Retinal pigment epithelial cell (primary cell): Measurements from ENCODE around the gene UGT1A1.

ENCODE experiments used
- DNase-seq: peaks from one replicate; pipeline ENCODE4 v3.0.0-alpha.2; 2010; ENCODE audit warnings: low read depth
- H3K4me3 ChIP-seq: 2 replicates; pipeline ENCODE4 v1.5.1; 2011; ENCODE audit warnings: mild to moderate bottlenecking, low read length, control low read depth, moderate library complexity
- CTCF ChIP-seq: conservative IDR thresholded peaks from 2 replicates; pipeline ENCODE4 v1.5.1; 2011; ENCODE audit warnings: low read depth, low read length, control low read depth, inconsistent platforms

Gene UGT1A1

GRCh38 chr2:233764761-233765160, 4.7 kb downstream of the UGT1A1 start:
- no peak overlapping the region for H3K4me3 ChIP-seq
- DNase-seq = no peak
- TF ChIP-seq CTCF = no peak

- no peak for TF ChIP-seq CTCF
- DNase-seq = no peak
- no peak overlapping the region for H3K4me3 ChIP-seq
Observed at GRCh38 chr2:233766416-233766815, 6.3 kb downstream of the UGT1A1 start.

- H3K4me3 ChIP-seq = no peak overlapping the region
- no peak for DNase-seq
- TF ChIP-seq CTCF = no peak
Observed at GRCh38 chr2:233768076-233768475, 8.0 kb downstream of the UGT1A1 start.

- no peak for TF ChIP-seq CTCF
- DNase-seq = no peak
- H3K4me3 ChIP-seq = no peak overlapping the region
Observed at GRCh38 chr2:233769260-233769659, 9.2 kb downstream of the UGT1A1 start.

- no peak overlapping the region for H3K4me3 ChIP-seq
- DNase-seq = no peak
Observed at GRCh38 chr2:233772153-233772552, 12.1 kb downstream of the UGT1A1 start.

GRCh38 chr2:233772583-233772982, 12.5 kb downstream of the UGT1A1 start:
- DNase-seq = no peak
- TF ChIP-seq CTCF = no peak
- no peak overlapping the region for H3K4me3 ChIP-seq

More at GRCh38 chr2:233772153-233772552, 12.1 kb downstream of the UGT1A1 start:
- no peak for TF ChIP-seq CTCF

GRCh38 chr2:233773854-233774253, 13.8 kb downstream of the UGT1A1 start:
- H3K4me3 ChIP-seq = no peak overlapping the region
- TF ChIP-seq CTCF = no peak

More at GRCh38 chr2:233773854-233774253, 13.8 kb downstream of the UGT1A1 start:
- no peak for DNase-seq
